Umbilical cord (tissue), 2 donors: ENCODE results near the gene PACSIN1. TPM values are rescaled to one million over a fixed set of nuclear protein-coding genes. Genes with fewer than 3 reads are reported as not detected.

ENCODE experiments used
- DNase-seq: peaks from one replicate; pipeline ENCODE4 v3.0.0-alpha.2; 2015; ENCODE audit warnings: low spot score
- total RNA-seq: library from RNA; depleted of rRNA; stranded (reverse); fragments of >200 nt; gene quantifications from one replicate; pipeline ENCODE4 v1.2.3, GENCODE V29; 2014; ENCODE audit warnings: low replicate concordance; ENCODE audit not compliant: insufficient read depth

PACSIN1 gene
- total RNA-seq, 1 donor from 2014 or later, result 0.72 TPM

DNA sequence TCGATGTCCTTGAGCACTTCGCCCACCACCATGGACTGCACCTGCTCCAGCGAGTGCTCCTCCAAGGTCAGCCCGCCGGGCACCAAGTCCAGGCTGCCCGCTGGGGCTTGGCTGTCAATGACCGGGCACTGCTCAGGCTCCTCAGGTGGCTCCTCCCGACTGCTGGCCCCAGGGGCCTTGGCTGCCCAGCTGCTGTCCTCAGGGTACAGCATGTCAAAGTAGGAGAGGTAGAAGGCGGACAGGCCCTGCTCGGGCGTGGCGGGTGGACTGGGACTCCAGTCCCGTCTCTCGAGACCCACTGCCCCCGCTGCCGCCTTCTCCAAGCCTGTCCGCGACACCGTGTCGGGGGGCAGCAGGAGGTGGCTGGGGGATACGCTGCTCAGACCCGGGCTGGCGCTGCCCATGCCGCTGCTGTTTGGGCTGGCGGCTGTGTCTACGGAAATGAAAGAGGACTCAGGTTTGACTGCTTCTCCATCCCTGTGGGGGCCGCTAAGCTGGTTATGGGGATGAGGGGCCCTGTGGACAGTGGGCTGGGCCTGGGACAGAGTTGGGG lies 78.3 kb downstream of the PACSIN1 start:
- no peak for DNase-seq

- no peak for DNase-seq
These were observed 79.0 kb downstream of the PACSIN1 start for GRCh38 chr6:34544776-34545471.

GRCh38 chr6:34546551-34547321 lies 80.9 kb downstream of the PACSIN1 start:
- peak; percentile 29 for DNase-seq

- no peak for DNase-seq
These were observed 82.1 kb downstream of the PACSIN1 start for GRCh38 chr6:34547701-34548644.

- peak; percentile 63 for DNase-seq
These were observed 83.3 kb downstream of the PACSIN1 start for GRCh38 chr6:34549026-34549803.

DNA sequence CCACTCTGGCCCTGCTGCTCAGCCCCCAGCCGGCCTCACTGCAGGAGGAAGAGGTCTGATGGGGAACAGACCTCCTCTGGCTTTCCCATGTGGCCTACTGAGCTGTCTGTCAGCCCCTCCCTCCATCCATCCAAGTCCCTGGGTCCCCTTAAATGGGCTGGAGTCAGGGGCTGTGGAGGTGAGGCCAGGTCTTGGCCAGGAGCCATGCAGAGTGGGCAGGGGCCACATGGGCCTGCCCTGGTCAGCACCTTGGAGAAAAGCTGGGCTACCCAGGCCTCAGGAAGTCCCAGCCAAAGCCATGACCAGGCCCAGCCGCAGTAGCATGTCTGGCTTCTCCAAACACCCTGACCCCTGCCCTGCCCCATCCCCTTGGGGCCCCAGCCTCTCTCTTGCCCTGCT lies 83.9 kb downstream of the PACSIN1 start:
- no peak for DNase-seq

- no peak for DNase-seq
These were observed 85.8 kb downstream of the PACSIN1 start for GRCh38 chr6:34551720-34552119.

DNA sequence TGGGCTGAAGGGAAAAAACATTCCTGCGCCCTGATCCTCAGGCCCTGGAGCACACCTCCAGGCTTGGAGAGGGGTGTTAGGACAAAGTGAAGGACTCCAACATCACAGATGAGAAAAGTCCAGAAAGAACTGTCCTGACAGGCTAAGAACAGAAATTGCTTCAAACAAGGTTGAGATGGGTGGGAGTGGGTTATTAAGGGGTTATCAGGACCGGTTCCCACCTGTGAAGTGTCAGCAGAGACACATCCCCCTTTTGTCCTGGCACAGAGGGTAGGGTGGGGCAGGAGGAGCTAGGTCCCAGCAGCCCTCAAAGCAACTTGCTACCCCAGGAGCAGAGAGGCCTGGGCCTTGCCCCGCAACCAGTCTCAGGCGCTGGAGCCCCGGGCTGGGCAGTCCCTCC lies 86.7 kb downstream of the PACSIN1 start:
- no peak for DNase-seq

DNA sequence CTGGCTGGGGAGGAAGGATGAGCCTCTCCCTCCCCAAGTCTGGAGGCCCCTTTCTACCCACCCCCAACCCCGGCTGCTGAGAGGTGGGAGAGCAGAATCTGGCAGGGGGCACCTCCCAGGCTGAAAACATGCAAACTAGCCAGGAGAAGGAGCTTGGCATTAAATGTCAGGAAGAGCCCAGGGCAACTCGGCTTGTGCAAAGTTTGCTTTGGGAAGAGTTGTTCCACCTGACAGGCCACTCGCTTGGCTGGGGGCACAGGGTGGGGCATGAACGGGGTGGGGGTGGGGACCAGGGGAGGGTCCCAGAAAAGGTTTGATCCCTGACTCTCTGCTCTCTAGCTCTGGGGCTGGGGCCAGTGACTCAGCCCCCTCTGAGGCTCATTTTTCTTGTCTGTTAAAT lies 87.3 kb downstream of the PACSIN1 start:
- no peak for DNase-seq

DNA sequence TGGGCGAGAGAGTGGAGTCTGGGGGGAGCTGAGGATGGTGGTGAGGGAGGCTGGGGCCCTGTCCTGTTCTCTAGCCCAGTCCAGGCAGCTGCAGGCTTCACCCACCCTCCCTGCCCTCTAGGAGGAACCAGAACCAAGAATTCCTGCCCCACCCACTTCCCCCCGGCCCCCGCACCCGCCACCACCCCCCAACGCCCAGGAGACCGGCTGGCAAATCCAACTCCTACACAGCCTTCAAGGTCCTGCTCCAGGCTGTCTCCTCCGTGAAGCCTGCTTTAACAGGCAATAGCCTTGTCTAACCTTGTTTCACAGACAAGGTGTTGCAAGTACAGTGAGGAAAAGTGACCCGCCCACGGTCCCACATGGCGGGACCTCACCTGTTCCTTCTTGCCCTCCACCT lies 87.9 kb downstream of the PACSIN1 start:
- no peak for DNase-seq

DNA sequence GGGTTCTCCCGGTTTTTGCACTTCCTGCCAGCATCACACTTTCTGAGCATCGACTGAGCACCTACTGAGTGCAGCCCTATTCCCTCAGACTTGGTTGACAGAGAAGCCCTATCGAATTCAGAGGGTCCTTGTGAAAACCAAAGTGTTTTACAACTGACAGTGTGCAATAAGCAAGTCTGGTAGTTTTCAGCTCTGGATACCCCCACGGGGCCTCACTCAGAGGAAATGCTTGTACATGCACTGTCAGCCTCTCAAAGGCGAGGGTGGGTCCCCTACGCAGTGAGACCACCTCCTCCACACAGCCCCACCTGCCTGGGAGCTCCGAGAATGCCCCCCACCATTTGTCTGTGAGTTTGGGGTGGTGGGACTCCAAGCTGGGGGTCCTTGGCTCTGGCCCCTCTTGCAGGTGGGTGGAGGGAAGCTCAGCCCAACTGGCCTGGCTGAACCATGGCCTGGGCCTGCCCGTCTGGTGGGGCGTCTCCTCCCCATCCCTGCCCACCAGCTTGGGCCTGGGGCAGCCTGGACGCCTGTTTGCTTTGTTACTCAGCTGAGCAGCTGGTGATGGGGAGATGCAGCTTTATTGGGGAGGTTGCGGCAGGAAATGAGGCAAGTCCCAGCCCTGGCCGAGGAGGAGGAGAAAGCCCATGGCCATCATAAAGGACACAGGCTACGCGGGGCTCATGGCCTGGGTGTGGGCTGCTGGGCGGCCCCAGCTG lies 88.6 kb downstream of the PACSIN1 start:
- peak; percentile 21 for DNase-seq

- DNase-seq, result no peak
These were observed 89.1 kb downstream of the PACSIN1 start for GRCh38 chr6:34555007-34555322.

DNA sequence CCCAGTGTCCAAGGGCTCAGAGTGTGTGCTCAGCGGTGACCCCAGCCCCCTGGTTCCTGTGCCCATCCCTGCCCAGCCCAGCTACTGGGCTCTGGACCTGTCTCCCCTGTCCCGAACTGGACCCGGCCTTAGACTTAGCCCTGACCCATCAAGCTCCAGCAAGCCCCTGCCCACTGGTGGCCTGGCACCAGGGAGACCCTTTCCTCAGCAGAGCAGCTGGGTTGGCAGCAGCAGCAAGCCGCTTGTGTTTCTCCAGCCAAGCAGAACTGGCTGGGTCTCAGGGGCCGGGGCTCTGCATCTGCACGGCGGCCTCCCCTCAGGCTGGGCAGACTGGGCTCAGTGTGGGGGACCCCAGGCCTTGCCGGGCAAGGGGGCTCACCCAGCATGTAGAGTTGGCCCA lies 89.5 kb downstream of the PACSIN1 start:
- DNase-seq, result no peak

DNA sequence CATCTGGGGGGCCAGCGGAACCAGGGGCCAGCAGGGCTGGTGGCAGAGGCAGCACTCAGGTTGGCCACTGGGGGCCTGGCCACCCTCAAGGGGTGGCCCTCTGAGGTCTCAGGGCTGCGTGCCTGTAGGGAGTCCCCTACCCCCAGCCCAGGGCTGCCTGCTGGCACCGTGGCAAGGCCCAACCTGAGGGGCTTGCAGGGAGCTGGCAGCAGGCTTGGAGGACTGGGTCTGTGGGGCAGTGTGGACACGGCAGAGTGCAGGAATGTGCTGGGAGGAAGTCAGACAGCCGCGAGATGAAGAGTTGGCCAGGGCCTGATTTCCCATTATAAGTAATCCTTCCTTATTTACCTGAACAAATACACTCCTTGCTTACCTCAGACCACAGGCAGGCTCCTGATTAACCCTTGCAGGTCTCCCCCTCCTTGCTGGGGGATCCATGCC lies 90.2 kb downstream of the PACSIN1 start, which contains the start of gene SPDEF:
Gene SPDEF (minus strand): TSS at position 299 of the 441 bp plus-strand sequence. CDS start 11,874 bp downstream, outside the sequence.
- DNase-seq, result no peak

GRCh38 chr6:34556493-34556892 lies 90.6 kb downstream of the PACSIN1 start:
- no peak for DNase-seq

- DNase-seq, result no peak
These were observed 91.4 kb downstream of the PACSIN1 start for GRCh38 chr6:34557228-34557627.

DNA sequence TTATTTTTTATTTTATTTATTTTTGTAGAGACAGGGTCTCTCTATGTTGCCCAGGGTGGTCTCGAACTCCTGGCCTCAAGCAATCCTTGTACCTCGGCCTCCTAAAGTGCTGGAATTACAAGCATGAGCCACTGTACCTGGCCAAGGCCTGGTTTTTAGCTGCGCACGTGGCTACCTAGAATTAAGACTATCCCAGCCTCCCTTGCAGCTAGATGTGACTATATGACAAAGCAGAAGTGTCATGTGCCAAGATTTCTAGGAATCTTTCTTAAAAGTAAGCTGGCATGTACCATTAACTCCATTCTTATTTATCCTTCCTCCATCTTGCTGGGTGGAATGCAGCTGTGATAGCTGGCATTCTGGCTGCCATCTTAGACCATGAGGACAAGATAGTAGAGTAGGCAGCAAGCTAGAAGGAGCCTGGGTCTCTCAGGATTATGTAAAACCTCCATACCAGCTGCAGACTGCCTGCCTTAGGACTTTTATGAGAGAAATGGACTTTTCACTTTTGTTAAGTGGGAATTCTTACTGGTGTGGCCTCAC lies 92.4 kb downstream of the PACSIN1 start:
- no peak for DNase-seq

GRCh38 chr6:34559651-34560365 lies 93.9 kb downstream of the PACSIN1 start:
- DNase-seq, result no peak
